ENCODE measurements around the gene CSNK1D.
"Not testable (repeated sequence)": the region's sequence is repeated elsewhere in the genome, so short reads cannot be mapped to it uniquely, and the experiment has no call there.

CSNK1D gene

DNA sequence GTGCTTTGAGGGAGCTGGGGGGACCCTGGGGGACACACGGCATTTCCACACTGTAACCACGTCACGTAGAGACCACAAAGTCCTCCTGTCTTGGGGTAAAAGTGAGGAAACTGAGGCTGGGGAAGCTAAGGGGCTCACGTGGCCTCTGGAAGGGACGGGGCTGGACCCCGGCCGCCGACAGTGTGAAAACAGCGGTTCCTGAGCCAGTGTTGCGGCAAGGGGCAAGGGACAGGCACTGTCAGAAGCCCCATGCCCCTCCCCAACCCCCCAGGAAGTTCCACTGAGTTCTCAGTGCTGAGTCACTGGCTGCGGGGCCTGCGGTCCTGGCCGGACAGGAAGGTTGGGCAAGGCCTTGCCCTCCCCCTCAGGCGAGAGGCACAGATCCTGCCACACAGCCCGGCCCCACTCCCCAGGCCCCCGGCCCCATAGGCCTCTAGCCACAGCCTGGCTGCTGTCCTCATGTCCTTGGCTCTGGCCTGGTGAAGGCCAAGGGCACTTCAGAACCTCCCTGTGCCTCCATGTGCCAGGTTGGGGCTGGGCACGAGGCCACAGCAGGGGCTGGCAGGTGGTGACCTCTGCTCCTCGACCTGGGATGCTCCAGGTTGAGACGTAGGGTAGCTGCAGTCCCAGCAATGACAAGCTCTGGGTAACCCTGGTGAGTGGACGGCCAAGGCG is 55.8 kb downstream of the CSNK1D start:
- Mint-ChIP-seq H3K4me1 (peaks cover 30% of the 10 kb centered on the region), H3K9me3 (no peaks in the 10 kb centered on the region), H3K27ac (no peak overlapping the region), H3K27me3 (peaks cover 20% of the 10 kb centered on the region), H3K36me3 (no peaks in the 10 kb centered on the region), H3K4me3 (no peak overlapping the region)
- CTCF ChIA-PET, result no interaction called here
- no peak for DNase-seq

DNA sequence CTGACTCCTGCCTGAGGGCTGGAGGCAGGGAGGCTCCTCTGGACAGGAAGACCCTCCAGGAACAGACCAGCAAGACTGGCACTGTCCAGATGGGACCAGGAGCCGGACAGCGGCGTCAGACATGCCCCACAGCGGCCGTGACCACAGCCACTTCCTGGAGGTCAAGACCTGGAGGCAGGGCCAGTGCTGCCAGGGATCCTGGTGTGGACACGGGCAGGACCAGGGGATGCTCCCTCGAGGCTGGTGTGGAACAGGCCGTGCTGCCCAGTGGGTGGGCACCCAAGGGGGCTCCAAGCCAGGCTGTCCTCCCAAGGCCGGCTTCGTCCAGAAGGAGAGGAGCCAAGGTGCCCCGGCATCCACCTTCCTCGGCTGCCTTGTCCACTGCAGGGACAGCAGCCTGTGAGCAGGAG is 56.4 kb downstream of the CSNK1D start:
- Mint-ChIP-seq H3K27me3 (peaks cover 20% of the 10 kb centered on the region), H3K36me3 (no peaks in the 10 kb centered on the region), H3K4me3 (no peak overlapping the region), H3K27ac (no peak overlapping the region), H3K4me1 (peaks cover 30% of the 10 kb centered on the region), H3K9me3 (no peaks in the 10 kb centered on the region)
- no peak for DNase-seq
- CTCF ChIA-PET, result no interaction called here

DNA sequence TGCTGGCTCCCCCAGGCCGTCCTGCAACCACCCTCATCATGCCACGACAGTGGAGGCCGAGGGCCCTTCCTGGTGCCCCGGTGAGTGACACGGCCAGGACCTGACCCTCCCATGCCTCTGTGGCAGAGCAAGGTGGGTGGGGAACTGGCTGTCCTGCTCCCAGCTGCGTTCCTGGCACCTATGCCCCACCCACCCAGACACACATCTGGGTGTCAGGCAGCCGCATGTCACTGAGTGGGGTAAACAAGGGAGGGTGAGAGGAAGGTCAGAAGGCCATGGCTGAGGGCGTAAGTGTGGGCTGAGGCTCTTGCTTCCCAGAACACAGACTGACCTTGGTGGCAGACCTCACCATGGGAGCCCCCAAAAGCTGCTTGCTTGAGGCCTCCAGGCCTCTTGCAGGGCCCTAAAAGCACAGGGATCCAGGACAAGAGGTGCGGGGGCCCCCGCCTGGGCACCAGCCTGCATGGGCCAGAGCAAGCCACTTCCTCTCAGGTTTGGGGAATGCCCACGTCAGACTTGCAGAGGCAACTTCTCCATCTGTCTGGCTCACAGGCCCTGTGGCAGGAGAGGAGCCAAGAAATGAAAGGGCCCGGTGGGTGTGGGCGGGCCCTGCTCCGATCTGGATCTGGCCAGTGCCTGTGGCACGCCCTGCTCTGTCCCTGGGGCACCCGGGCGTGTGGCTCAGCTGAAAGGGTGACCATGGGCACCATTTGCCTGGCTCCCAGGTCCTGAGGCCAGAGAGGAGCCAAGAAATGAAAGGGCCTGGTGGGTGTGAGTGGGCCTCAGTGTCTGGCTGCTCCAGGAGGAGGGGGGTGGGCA is 57.0 kb downstream of the CSNK1D start:
- peak overlapping the region; percentile 4 for H3K27ac Mint-ChIP-seq
- CTCF ChIA-PET, result interaction anchor here (1.4 kb wide), 1 partner anchor 19 kb away, joined by 3 read pairs; no protein-coding TSS in a partner anchor

DNA sequence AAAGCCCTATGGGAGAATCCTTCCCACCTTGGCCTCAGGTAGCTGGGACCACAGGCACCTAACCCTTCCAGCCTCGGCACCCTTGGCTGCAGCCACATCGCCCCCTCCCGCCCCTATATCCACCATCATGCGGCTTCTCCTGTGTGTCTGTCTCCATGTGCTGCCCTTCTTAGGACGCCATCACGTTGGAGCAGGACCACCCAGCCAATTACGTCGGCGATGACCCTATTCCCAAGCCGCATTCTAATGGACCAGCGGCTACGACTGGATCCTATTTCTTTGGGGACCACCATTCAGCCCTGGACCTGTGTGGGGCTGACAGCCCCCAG is 57.6 kb downstream of the CSNK1D start:
- no peak for DNase-seq
- H3K9me3 Mint-ChIP-seq, result no peaks in the 10 kb centered on the region
- no peaks in the 10 kb centered on the region for H3K36me3 Mint-ChIP-seq
- CTCF ChIA-PET, result interaction anchor here (1.4 kb wide), 1 partner anchor 20 kb away, joined by 3 read pairs; no protein-coding TSS in a partner anchor
- no peak overlapping the region for H3K4me3 Mint-ChIP-seq
- H3K27me3 Mint-ChIP-seq, result peaks cover 20% of the 10 kb centered on the region
- H3K27ac Mint-ChIP-seq, result no peak overlapping the region
- H3K4me1 Mint-ChIP-seq, result peaks cover 37% of the 10 kb centered on the region

More for the DNA sequence above, 57.0 kb downstream of the CSNK1D start:
- no peaks in the 10 kb centered on the region for H3K9me3 Mint-ChIP-seq
- H3K36me3 Mint-ChIP-seq, result no peaks in the 10 kb centered on the region
- no peak overlapping the region for H3K4me3 Mint-ChIP-seq
- peak; percentile 57 for DNase-seq
- peaks cover 35% of the 10 kb centered on the region for H3K4me1 Mint-ChIP-seq
- H3K27me3 Mint-ChIP-seq, result peaks cover 20% of the 10 kb centered on the region

DNA sequence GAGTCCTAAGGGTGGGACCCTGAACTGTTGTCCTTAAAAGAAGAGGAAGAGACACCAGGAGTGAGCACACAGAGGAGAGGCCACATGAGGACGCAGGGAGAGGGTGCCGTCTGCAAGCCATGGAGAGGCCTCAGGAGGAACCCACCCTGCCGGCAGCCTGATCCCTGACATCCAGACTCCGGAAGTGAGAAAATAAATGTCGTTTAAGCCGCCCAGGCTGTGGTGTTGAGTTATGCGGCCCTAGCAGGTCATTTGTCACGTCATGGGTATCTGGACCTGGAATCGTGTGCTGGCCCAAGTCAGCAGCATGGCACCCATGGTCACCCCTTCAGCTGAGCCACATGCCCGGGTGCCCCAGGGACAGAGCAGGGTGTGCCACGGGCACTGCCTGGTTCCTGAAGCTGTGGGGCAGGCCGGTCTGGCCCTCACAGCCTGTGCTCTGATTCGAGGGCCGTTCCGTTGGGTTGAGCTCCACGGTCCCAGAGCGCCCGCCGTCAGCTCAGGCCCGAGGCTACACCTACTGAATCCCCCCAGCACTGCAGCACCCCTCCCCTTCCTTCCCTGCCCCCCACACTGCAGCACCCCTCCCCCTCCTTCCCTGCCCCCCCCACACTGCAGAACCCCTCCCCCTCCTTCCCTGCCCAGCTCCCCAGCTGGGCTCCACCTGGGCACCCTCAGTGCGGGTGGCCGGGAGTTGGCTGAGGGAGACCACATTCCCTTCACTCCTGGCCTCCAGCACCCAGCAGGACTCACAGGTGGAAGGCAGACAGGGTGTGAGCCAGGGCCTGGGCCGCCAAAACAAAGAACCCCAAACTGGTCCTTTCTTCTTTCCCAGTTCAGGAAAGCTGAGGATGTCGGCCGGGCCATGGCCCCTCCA is 58.2 kb downstream of the CSNK1D start:
- Mint-ChIP-seq H3K4me3 (no peak overlapping the region), H3K27me3 (peaks cover 20% of the 10 kb centered on the region), H3K4me1 (peaks cover 37% of the 10 kb centered on the region), H3K9me3 (no peaks in the 10 kb centered on the region), H3K27ac (no peak overlapping the region), H3K36me3 (no peaks in the 10 kb centered on the region)
- DNase-seq, result no peak
- CTCF ChIA-PET, result interaction anchor here (1.4 kb wide), 1 partner anchor 20 kb away, joined by 3 read pairs; no protein-coding TSS in a partner anchor

DNA sequence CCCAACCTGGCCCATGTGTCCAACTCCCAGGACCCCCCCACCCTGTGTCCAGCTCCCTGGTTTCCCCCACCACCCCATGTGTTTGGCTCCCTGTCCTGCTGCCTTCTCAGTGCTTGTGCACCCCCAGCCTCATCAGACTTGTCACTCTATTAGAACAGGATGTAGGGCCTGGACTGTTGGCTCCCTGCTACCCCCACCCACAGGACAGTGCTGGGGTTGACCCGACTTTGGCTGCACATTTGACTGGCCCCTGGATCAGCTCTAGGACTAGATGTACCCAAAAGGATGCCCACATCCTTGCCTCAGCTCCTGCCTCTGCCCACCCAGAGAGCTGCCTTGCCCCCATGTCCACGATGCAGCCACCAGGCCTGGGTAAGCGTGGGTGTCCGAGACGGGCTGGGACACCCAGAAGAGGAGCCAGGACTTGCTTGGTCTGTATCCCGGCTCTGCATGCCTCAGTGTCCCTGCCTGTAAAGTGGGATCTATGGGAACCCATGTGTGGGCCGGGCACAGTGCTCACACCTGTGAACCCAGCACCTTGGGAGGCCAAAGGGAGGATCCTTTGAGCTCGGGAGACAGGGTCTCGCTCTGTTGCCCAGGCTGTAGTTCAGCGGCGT is 59.4 kb downstream of the CSNK1D start:
- H3K4me1 Mint-ChIP-seq, result peaks cover 43% of the 10 kb centered on the region
- H3K27me3 Mint-ChIP-seq, result peaks cover 16% of the 10 kb centered on the region
- H3K4me3 Mint-ChIP-seq, result peak overlapping the region; percentile 67
- CTCF ChIA-PET, result interaction anchor here (1.2 kb wide), 1 partner anchor 8 kb away, joined by 3 read pairs; no protein-coding TSS in a partner anchor
- no peaks in the 10 kb centered on the region for H3K9me3 Mint-ChIP-seq
- H3K27ac Mint-ChIP-seq, result peak overlapping the region; percentile 72
- no peak for DNase-seq
- H3K36me3 Mint-ChIP-seq, result peaks cover 2% of the 10 kb centered on the region

DNA sequence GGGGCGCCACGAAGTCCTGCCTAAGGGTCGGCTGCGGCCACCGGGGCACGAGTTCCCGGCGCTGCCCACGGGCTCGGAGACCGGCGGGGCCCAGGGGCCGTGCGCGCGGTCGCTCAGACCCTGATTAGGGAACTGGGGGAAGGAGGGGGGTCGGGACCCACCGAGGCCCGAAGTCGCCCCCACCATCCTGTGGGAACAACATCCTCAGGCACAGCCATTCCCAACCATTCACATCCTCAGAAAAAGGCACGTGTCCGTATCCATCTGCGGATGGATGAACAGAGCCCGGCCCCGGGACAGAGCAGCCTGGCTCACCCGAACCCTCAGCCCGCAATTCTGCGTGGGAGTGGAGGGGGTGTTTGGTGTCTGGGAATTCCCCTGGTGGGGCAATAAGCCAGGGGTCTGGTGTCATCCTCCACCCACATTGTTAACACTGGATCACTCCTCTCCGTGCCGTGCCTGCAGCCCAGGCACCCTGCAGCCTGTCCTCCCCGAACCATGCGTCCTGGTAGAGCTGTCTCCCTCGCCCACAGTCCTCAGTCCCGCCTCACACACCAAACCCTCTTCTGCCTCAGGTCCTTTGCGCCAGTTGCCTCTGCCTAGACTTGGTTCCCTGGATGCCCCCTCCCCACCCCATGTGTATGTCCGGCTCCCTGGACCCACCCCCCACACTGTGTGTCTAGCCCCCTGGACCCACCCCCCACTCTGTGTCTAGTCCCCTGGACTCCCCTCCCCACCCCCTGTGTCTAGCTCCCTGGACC is 60.1 kb downstream of the CSNK1D start:
- DNase-seq, result no peak

DNA sequence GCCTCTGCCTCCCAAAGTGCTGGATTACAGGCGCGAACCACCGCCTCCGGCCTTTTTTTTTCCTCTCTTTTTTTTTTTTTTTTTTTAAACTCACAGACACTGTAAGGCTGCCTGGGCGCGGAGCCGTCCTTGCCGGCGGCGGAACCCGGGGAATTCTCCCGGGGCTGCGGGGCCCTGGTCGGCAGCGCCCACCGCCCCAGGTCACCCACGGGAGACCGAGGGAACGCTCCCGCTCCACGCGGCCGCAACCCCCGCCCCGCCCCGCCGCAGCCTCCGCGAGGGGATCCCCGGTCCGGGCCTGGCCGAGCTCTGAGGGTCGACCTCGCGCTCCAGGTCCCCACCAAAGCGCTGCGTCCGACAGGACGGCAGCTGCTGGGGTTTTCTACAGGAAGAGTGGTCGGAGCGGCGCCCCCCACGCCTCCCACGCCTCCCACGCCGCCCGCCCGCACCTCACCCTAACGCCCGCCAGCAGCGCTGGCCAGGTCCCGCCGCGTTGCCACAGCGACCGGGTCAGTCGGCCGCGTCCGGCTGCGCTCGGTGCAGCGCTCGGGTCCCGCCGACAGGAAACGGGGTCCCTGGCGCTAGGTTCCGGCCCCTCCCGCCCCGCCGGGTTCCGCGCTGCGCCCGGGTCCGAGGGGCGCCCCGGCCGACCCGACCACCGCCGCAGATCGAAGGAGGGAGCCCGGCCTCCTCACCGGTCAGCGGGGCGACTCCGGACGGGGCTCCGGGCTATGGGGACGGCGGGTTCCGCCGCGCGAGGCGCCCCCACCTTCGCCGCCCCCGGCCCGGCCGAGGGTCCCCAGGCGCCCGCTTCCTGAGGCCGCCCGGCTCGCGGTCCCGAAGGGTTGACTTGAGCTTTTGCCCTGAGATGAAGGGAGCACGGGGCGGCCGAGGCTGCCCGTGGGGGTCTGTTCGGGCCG is 60.9 kb downstream of the CSNK1D start, which contains the start of gene CCDC57:
CCDC57 (minus strand) TSS at position 512 of the 920 bp plus-strand sequence. CDS start 10,898 bp downstream, outside the sequence.
- Mint-ChIP-seq H3K27ac (no peak within 1 kb of the TSS), H3K4me1 (peaks cover 47% of the 10 kb centered on the region), H3K9me3 (no peaks in the 10 kb centered on the region), H3K27me3 (peaks cover 8% of the 10 kb centered on the region), H3K36me3 (peaks cover 4% of the 10 kb centered on the region), H3K4me3 (peak within 1 kb of the TSS; percentile 74)
- CTCF ChIA-PET, result no interaction called here
- DNase-seq, result peak; percentile 80

More for the DNA sequence above, 60.1 kb downstream of the CSNK1D start:
- CTCF ChIA-PET, result interaction anchor here (1.2 kb wide), 1 partner anchor 7 kb away, joined by 3 read pairs; no protein-coding TSS in a partner anchor
- Mint-ChIP-seq H3K4me3 (peak overlapping the region; percentile 74), H3K27me3 (peaks cover 9% of the 10 kb centered on the region), H3K27ac (no peak overlapping the region), H3K9me3 (no peaks in the 10 kb centered on the region), H3K36me3 (peaks cover 2% of the 10 kb centered on the region), H3K4me1 (peaks cover 45% of the 10 kb centered on the region)

DNA sequence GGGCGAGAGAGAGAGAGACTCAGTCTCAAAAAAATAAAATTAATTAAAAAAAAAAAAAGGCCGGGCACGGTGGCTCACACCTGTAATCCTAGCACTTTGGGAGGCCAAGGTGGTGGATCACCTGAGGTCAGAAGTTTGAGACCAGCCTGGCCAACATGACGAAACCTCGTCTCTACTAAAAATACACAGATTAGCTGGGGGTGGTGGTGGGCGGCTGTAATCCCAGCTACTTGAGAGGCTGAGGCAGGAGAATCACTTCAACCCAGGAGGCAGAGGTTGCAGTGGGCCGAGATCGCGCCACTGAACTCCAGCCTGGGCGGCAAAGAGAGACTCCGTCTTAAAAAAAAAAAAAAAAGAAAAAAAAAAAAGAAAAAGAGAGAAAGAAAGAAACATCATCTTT is 62.8 kb downstream of the CSNK1D start:
- not testable (repeated sequence) for H3K36me3 Mint-ChIP-seq, H3K27ac Mint-ChIP-seq, H3K4me3 Mint-ChIP-seq, H3K9me3 Mint-ChIP-seq, H3K27me3 Mint-ChIP-seq, DNase-seq
- H3K4me1 Mint-ChIP-seq, result peaks cover 47% of the 10 kb centered on the region
- CTCF ChIA-PET, result interaction anchor here (1.2 kb wide), 1 partner anchor 13 kb away, joined by 3 read pairs; no protein-coding TSS in a partner anchor

DNA sequence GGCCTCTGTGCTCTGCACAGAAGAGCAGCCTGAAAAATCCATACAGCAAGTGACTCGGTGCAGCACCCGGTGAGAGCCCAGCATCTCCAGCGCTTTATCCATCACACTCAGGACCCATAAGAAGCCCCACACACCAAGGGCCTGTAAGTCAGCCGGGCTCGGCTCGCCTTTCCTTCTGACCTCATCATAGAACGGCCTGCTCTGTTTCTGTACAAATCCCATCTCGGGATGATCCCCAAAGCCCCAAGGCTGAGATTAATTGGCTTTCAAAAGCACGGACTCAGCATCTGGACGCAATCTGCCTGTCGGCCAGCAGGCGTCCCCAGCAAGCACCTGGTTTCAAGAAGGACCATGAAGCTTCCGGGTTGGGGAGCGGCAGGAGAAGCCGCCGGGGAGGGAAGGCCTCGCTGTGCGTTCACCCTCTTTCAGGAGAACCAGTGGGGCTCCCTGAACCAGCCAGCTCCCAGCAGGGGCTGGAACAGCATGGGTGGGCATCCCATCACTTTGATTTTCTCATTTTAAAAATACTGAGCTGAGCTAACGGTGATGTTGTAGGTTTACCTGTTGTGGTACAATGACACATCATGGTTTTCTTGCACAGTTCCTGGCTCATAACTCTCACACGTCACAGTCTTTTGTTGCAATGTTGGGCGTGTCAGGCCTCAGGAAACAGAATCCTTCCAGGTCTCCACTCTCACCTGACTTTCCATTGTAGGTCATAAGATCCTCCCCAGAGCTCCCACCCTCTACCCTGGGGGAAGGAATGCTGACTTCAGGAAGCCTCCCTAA is 67.6 kb downstream of the CSNK1D start:
- no peaks in the 10 kb centered on the region for H3K9me3 Mint-ChIP-seq
- H3K36me3 Mint-ChIP-seq, result peaks cover 8% of the 10 kb centered on the region
- DNase-seq, result peak; percentile 88
- CTCF ChIA-PET, result interaction anchor here (0.7 to 1.6 kb wide), 10 partner anchors 8 to 176 kb away, joined by 3 to 11 read pairs (median 3); partner anchors contain the start of gene SLC16A3
- H3K4me3 Mint-ChIP-seq, result peak overlapping the region; percentile 2
- peaks cover 6% of the 10 kb centered on the region for H3K27me3 Mint-ChIP-seq
- peak overlapping the region; percentile 96 for H3K27ac Mint-ChIP-seq
- peaks cover 54% of the 10 kb centered on the region for H3K4me1 Mint-ChIP-seq

DNA sequence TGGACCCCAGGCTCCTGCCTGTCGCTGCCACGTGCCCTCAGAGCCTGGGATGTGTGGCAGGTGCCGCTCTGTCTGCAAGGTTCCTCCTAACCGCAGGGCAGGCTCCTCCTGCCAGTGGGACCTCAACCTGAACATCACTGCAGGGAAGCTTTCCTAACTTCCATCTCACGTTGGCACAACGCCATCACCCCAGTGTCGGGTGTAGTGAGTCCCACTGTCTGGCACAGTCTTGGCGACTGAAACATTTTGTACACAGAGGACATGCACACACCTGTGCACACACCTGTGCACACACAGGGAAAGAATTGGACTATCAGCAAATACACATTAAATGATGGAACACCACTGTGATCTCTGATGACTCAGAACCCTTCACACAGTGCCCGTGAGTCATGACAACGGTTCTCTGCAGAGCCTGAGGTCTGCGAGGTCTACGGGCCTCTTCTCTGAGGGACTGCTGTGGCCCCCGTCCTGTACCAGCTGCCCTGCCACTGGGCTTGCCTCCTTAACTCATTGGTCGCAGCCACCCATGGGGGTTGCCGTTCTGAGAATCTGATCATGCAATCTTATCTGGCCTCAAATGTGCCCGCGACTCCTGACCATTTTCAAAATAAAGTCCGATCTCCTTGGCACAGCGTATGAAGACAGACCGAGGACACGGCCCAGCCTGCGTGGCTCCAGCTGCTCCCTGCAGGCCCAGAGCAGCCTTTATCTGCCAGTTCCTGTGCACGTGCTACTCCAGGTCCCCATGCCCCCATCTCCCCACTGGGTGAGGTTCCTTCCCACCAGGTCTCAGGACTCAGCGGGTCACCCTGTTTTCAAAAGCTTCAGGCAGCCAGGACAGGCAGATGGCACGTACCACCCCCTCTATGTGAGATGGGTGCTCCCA is 68.4 kb downstream of the CSNK1D start:
- CTCF ChIA-PET, result interaction anchor here (1.0 to 1.6 kb wide), 5 partner anchors 20 to 93 kb away, joined by 3 to 11 read pairs (median 4); partner anchors contain the start of gene SLC16A3
- peak overlapping the region; percentile 96 for H3K27ac Mint-ChIP-seq
- DNase-seq, result no peak
- H3K27me3 Mint-ChIP-seq, result peaks cover 6% of the 10 kb centered on the region
- peaks cover 61% of the 10 kb centered on the region for H3K4me1 Mint-ChIP-seq
- H3K9me3 Mint-ChIP-seq, result no peaks in the 10 kb centered on the region
- no peak overlapping the region for H3K4me3 Mint-ChIP-seq
- H3K36me3 Mint-ChIP-seq, result peaks cover 7% of the 10 kb centered on the region

All from activated naive CD4-positive, alpha-beta T cell treated with anti-CD3 and anti-CD28 coated beads, Interleukin-2, amount 10 ng/mL, durations not matched to agents 7 days and 5 days (primary cell).